ENCODE results near the gene HSP90B1. TPM values are rescaled to one million over a fixed set of nuclear protein-coding genes. Genes with fewer than 3 reads are reported as not detected.

HSP90B1 gene
- total RNA-seq, 1 donor from 2014 or later, result 802 TPM

DNA sequence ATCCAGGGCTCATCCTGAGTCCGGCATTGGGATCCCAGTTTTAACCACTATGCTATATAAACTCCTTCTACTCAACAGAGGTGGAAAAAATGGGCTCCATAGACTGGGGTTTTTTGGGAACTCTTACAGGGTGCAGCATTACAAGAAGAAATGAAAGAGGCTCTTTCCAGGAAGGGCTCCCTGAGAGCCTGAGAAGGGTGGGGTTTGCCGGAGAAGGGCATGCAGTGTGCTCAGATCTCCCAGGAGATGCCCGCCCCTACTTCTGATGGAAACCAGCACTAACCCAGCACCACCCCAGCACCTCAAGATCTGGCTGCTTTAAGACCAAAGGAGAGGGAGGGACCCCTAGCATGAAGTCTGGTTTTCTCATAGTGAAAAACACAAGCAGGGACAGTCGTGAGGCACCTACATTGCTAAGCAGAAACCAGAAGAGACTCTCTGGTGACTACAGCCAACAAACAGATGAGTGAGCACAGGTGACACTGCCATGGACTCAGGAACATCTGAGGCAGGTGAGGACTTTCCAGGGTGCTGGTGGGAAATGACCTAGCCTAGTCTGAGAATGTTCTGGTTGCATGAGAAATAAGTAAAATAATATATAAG, 43.9 kb upstream of the HSP90B1 start:
- Mint-ChIP-seq H3K4me3 (ENCODE audit: low read depth) (no peak overlapping the region), H3K27ac (no peak overlapping the region), H3K27me3 (peaks cover under 1% of the 10 kb centered on the region), H3K36me3 (ENCODE audit: insufficient read depth) (no peaks in the 10 kb centered on the region), H3K4me1 (ENCODE audit: low read depth) (no peaks in the 10 kb centered on the region), H3K9me3 (ENCODE audit: low read depth) (no peaks in the 10 kb centered on the region)
- DNase-seq (ENCODE audit: low spot score, unreplicated experiment), result no peak
- TF ChIP-seq, protein P1, sequence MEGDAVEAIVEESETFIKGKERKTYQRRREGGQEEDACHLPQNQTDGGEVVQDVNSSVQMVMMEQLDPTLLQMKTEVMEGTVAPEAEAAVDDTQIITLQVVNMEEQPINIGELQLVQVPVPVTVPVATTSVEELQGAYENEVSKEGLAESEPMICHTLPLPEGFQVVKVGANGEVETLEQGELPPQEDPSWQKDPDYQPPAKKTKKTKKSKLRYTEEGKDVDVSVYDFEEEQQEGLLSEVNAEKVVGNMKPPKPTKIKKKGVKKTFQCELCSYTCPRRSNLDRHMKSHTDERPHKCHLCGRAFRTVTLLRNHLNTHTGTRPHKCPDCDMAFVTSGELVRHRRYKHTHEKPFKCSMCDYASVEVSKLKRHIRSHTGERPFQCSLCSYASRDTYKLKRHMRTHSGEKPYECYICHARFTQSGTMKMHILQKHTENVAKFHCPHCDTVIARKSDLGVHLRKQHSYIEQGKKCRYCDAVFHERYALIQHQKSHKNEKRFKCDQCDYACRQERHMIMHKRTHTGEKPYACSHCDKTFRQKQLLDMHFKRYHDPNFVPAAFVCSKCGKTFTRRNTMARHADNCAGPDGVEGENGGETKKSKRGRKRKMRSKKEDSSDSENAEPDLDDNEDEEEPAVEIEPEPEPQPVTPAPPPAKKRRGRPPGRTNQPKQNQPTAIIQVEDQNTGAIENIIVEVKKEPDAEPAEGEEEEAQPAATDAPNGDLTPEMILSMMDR (IDR thresholded peaks at IDR 0.05; ENCODE audit: unreplicated experiment), result no peak

DNA sequence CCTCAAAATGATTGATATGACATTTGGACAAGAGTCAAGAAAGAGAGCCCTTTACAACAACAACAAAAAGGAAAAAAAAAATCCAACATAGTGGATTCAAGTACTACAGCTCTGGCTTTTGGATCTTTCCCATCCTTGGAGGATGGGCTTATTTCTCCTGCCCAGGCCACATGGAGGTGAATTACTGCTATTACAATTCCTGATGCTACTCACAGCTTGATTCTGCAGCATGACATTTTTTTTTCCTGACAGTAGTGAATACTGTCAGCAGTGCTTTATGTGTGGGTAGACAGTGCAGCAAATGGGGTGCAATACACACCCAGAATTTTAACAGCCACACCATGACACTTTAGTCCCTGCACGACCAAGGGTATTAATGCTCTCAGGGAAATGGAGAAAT, 42.5 kb upstream of the HSP90B1 start:
- H3K9me3 Mint-ChIP-seq (ENCODE audit: low read depth), result no peaks in the 10 kb centered on the region
- TF ChIP-seq, protein P1 (IDR thresholded peaks at IDR 0.05; ENCODE audit: unreplicated experiment), result no peak
- H3K4me1 Mint-ChIP-seq (ENCODE audit: low read depth), result no peaks in the 10 kb centered on the region

DNA sequence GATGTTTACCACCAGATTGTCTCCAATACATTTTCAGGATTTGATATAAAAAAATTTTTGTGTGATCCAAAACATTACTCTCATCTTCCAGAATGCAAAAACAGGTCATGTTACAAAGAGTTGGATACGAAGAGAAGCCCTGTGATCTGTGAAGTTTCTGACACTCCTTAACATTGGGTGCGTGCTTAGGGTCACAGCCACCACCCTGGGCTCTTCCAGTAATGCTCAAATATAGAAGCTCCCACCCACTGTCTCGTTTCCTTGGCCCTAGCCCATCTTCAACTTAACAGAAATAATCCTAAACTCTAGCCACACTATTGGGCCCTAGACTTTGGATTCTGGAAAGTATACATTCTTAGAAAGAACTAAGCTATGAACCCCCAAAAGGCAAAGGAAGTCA, 32.9 kb upstream of the HSP90B1 start:
- no peaks in the 10 kb centered on the region for H3K27me3 Mint-ChIP-seq
- no peaks in the 10 kb centered on the region for H3K9me3 Mint-ChIP-seq (ENCODE audit: low read depth)
- DNase-seq (ENCODE audit: low spot score, unreplicated experiment), result no peak
- H3K36me3 Mint-ChIP-seq (ENCODE audit: insufficient read depth), result no peaks in the 10 kb centered on the region
- H3K27ac Mint-ChIP-seq, result no peak overlapping the region
- H3K4me3 Mint-ChIP-seq (ENCODE audit: low read depth), result no peak overlapping the region
- H3K4me1 Mint-ChIP-seq (ENCODE audit: low read depth), result no peaks in the 10 kb centered on the region
- TF ChIP-seq, protein P1 (IDR thresholded peaks at IDR 0.05; ENCODE audit: unreplicated experiment), result no peak

More for the DNA sequence above, 42.5 kb upstream of the HSP90B1 start:
- no peaks in the 10 kb centered on the region for H3K27me3 Mint-ChIP-seq
- DNase-seq (ENCODE audit: low spot score, unreplicated experiment), result no peak
- no peak overlapping the region for H3K4me3 Mint-ChIP-seq (ENCODE audit: low read depth)
- no peaks in the 10 kb centered on the region for H3K36me3 Mint-ChIP-seq (ENCODE audit: insufficient read depth)
- H3K27ac Mint-ChIP-seq, result no peak overlapping the region

DNA sequence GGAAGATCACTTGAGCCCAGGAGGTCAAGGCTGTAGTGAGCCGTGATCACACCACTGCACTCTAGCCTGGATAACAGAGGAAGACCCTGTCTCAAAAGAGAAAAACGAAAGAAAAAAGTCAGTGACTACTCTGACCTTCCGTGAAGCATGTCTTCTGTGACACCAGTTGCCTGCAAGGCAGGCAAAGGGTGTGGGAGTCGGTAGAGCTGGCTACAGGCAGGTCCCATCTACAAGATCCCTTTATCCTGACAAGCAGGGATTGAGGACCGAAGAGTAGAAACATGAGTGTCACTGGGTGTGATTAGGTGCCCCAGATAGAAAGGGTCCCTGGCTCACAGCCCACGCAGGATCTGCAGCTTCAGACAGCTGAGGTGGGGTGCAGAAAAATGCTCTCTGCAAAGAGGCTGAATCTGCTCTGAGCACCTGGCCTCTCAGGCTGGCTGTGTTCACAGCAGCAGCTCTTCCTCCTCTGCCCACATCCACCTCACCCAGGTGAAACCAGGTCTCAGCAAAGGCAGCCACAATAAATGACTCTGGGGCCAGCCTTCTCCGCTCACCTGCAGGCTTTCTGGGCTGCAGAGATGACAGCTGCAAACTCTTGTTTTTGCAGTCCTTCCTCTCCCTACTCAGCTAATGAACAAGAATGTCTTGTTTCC, 28.6 kb upstream of the HSP90B1 start:
- Mint-ChIP-seq H3K27ac (no peak overlapping the region), H3K4me1 (ENCODE audit: low read depth) (no peaks in the 10 kb centered on the region), H3K4me3 (ENCODE audit: low read depth) (no peak overlapping the region), H3K9me3 (ENCODE audit: low read depth) (no peaks in the 10 kb centered on the region), H3K36me3 (ENCODE audit: insufficient read depth) (no peaks in the 10 kb centered on the region), H3K27me3 (peaks cover 15% of the 10 kb centered on the region)
- no peak for DNase-seq (ENCODE audit: low spot score, unreplicated experiment)
- TF ChIP-seq, protein P1 (IDR thresholded peaks at IDR 0.05; ENCODE audit: unreplicated experiment), result no peak

DNA sequence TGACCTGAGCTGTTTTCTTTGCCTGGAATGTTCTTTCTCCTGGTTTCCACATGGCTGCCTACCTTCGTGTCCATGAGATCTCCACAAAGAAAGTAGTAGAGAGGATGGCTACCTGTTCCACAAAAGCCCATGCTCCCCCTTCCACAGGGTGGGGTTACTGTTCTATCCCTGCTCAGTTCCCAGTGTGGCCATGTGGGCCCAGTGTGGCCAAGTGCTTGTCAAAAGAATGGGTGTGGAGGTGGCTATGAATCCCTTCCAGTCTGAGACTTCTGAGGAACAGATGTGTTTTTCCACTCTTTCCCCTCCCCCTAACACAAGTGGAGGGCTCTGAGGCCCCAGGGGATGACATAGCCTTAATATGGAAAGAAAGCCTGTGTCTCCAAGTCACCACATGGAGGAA, 26.2 kb upstream of the HSP90B1 start:
- Mint-ChIP-seq H3K36me3 (ENCODE audit: insufficient read depth) (no peaks in the 10 kb centered on the region), H3K27me3 (peaks cover 18% of the 10 kb centered on the region), H3K4me3 (ENCODE audit: low read depth) (no peak overlapping the region), H3K27ac (no peak overlapping the region), H3K4me1 (ENCODE audit: low read depth) (peaks cover 4% of the 10 kb centered on the region), H3K9me3 (ENCODE audit: low read depth) (no peaks in the 10 kb centered on the region)
- TF ChIP-seq, protein P1 (IDR thresholded peaks at IDR 0.05; ENCODE audit: unreplicated experiment), result no peak
- DNase-seq (ENCODE audit: low spot score, unreplicated experiment), result no peak
